Mammary epithelial cell (primary cell): ENCODE data around the gene TOR2A.

ENCODE experiments used
- CTCF ChIP-seq, 2 donors: IDR thresholded peaks in 1 of 2; conservative IDR thresholded peaks in 1 of 2; 2 replicates each; pipeline ENCODE4 v1.5.1; 2011 to 2012; ENCODE audit warnings: inconsistent platforms in 2 of 2, low read length in 2 of 2, mild to moderate bottlenecking in 2 of 2, control low read depth in 1 of 2, low read depth in 1 of 2; ENCODE audit not compliant: insufficient read depth in 1 of 2; ENCODE audit errors: extremely low read depth in 1 of 2
- EZH2 ChIP-seq: IDR thresholded peaks from 2 replicates; pipeline ENCODE4 v1.6.1; 2012; ENCODE audit warnings: low read length, inconsistent platforms, borderline replicate concordance

- TF ChIP-seq CTCF (conservative IDR thresholded peaks at IDR 0.05 in 1 of 2, IDR thresholded peaks at IDR 0.05 in 1 of 2; ENCODE audit: extremely low read depth in 1 of 2, insufficient read depth in 1 of 2, low read depth in 1 of 2, low read length in 2 of 2) (no peak), EZH2 (no peak)
These were observed 24.8 kb downstream of the TOR2A start for GRCh38 chr9:127710204-127710783.
